HFFc6 (cell line): Measurements from ENCODE around the gene ZNF276. TPM values are rescaled to one million over a fixed set of nuclear protein-coding genes. Genes with fewer than 3 reads are reported as not detected.
"Not testable (repeated sequence)": the region's sequence is repeated elsewhere in the genome, so short reads cannot be mapped to it uniquely, and the experiment has no call there.

Experiments used
- DNase-seq: peaks from one replicate; pipeline ENCODE4 v3.0.0-alpha.2; 2018
- H3K27ac Mint-ChIP-seq: 2 replicates; pipeline ENCODE4 v1.8.0; 2020; ENCODE audit warnings: mild to moderate bottlenecking, mixed read lengths
- H3K27me3 Mint-ChIP-seq: 2 replicates; pipeline ENCODE4 v1.8.0; 2021; ENCODE audit warnings: mild to moderate bottlenecking, moderate library complexity, mixed read lengths; ENCODE audit not compliant: insufficient read depth
- H3K36me3 Mint-ChIP-seq: 2 replicates; pipeline ENCODE4 v1.8.0; 2021; ENCODE audit warnings: low read depth, mixed read lengths
- H3K4me1 Mint-ChIP-seq: 2 replicates; pipeline ENCODE4 v1.8.0; 2020; ENCODE audit warnings: low read depth, mixed read lengths
- H3K4me3 Mint-ChIP-seq: 2 replicates; pipeline ENCODE4 v1.8.0; 2020; ENCODE audit warnings: mild to moderate bottlenecking, moderate library complexity, mixed read lengths
- H3K9me3 Mint-ChIP-seq: 2 replicates; pipeline ENCODE4 v1.8.0; 2020; ENCODE audit warnings: mild to moderate bottlenecking, mixed read lengths
- total RNA-seq, 6 experiments: library from RNA; stranded (reverse); fragmentation: NEBNext Ultra II Directional; extraction: Animal tissue kit (Norgen Biotek cat#: 25700); gene quantifications; 2 replicates in 1 of 6; 3 replicates in 5 of 6; pipeline ENCODE4 v1.2.3, GENCODE V29; 2021
- TF ChIP-seq, protein P1 (sequence below): fragments of 200-600 bp; sonication (generic); IDR thresholded peaks from 2 replicates; pipeline ENCODE4 v1.5.0; 2021; ENCODE audit warnings: antibody characterized with exemption, mild to moderate bottlenecking

The ZNF276 gene
- total RNA-seq, 6 experiments from 2014 or later: 7.8 to 16.7 (median 9.7) TPM

DNA sequence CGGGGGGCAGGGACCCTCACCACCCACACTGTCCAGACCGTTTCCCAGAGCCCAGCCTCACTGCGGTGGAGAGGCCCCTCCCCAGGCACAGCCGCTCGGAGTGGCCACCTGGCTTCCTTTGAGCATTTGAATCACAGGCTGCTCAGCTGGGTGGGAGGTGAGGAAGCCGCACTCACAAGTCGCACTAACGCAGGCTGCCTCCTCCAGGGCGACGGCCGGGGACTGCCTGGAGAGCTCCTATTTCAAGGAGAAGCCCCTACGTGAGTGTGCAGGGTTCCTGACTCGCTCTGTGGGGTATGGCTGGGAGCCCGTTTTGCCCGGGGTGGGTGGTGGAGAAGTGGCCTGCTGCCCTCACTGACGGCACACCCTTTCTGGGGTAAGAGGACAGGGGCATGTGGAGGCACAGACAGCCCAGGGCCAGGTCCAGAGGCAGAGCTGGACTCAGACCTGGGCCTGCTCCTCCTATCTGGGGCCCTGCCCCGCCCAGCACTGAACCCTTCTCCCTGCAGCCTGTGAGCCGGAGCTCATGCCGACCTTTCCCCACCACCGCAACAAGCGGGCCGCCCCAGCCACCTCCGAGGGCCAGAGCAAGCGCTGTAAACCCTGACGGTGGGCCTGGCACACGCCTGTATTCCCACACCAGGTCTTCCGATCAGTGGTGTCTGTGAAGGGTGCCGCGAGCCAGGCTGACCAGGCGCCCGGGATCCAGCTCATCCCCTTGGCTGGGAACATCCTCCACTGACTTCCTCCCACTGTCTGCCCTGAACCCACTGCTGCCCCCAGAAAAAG, 26.1 kb upstream of the ZNF276 start:
- no peak for DNase-seq
- Mint-ChIP-seq H3K27ac (no peak overlapping the region), H3K9me3 (no peaks in the 10 kb centered on the region), H3K36me3 (no peaks in the 10 kb centered on the region; the same call in 1 of the 2 replicates), H3K27me3 (no peaks in the 10 kb centered on the region; the same call in none of the 2 replicates), H3K4me1 (peaks cover 6% of the 10 kb centered on the region; the same call in 1 of the 2 replicates), H3K4me3 (no peak overlapping the region)
- TF ChIP-seq, protein P1, sequence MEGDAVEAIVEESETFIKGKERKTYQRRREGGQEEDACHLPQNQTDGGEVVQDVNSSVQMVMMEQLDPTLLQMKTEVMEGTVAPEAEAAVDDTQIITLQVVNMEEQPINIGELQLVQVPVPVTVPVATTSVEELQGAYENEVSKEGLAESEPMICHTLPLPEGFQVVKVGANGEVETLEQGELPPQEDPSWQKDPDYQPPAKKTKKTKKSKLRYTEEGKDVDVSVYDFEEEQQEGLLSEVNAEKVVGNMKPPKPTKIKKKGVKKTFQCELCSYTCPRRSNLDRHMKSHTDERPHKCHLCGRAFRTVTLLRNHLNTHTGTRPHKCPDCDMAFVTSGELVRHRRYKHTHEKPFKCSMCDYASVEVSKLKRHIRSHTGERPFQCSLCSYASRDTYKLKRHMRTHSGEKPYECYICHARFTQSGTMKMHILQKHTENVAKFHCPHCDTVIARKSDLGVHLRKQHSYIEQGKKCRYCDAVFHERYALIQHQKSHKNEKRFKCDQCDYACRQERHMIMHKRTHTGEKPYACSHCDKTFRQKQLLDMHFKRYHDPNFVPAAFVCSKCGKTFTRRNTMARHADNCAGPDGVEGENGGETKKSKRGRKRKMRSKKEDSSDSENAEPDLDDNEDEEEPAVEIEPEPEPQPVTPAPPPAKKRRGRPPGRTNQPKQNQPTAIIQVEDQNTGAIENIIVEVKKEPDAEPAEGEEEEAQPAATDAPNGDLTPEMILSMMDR: no peak

DNA sequence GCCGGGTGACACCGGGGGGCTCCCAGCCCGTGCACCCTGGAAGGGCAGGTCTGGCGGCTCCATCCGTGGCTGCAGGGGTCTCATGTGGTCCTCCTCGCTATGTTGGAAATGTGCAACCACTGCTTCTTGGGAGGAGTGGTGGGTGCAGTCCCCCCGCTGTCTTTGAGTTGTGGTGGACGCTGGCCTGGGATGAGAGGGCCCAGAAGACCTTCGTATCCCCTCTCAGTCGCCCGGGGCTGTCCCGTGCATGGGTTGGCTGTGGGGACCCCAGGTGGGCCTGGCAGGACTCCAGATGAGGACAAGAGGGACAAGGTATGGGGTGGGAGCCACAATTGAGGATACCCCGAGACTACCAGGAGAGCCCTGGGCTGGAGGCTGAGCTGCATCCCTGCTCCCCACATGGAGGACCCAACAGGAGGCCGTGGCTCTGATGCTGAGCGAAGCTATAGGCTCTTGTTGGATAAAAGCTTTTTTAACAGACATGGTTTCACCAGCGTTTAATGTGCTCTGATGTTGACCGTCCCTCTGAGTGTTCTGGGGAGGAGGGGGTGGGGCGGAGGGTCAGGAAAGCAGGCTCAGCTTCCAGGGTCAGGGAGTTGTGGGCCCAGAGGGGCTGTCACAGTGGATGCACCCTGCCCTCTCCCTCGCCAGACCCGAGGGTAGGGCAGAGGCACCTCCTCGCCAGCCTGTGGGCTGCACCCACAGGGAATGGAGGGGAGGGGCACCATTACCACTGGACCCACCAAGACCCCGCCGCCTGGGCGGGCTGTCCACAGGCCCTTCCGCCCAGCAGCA, 25.3 kb upstream of the ZNF276 start:
- Mint-ChIP-seq H3K36me3 (no peaks in the 10 kb centered on the region; the same call in 1 of the 2 replicates), H3K4me3 (no peak overlapping the region), H3K27ac (no peak overlapping the region), H3K4me1 (peaks cover 6% of the 10 kb centered on the region; the same call in 1 of the 2 replicates), H3K9me3 (no peaks in the 10 kb centered on the region), H3K27me3 (no peaks in the 10 kb centered on the region; the same call in none of the 2 replicates)
- TF ChIP-seq, protein P1: no peak
- DNase-seq: no peak

DNA sequence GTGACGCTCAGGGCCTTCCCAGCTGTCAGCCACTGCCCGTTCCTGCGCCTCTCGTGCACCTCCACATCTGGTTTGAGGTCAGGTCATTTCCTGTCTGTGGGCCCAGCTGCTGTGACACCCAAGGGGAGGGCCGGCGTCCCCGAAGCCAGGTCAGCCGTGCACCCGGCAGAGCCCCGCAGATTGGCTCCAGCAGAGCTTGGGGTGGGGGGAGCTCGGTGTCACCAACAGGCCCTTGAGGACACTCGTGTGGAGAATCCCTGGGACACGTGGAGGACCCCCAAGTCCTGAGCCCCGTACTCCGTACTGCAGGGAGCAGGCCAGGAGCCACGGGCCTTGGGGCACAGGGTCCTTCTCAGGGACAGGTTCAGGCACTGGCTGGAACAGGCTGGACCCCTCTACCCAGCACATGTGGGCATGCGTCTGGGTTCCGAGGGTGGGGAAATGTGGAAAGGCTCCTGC, 24.6 kb upstream of the ZNF276 start:
- DNase-seq: no peak
- H3K36me3 Mint-ChIP-seq: no peaks in the 10 kb centered on the region; the same call in 1 of the 2 replicates
- TF ChIP-seq, protein P1: no peak
- H3K27me3 Mint-ChIP-seq: no peaks in the 10 kb centered on the region; the same call in none of the 2 replicates
- H3K4me3 Mint-ChIP-seq: no peak overlapping the region
- no peaks in the 10 kb centered on the region for H3K9me3 Mint-ChIP-seq
- H3K27ac Mint-ChIP-seq: no peak overlapping the region
- peaks cover 6% of the 10 kb centered on the region; the same call in 1 of the 2 replicates for H3K4me1 Mint-ChIP-seq

DNA sequence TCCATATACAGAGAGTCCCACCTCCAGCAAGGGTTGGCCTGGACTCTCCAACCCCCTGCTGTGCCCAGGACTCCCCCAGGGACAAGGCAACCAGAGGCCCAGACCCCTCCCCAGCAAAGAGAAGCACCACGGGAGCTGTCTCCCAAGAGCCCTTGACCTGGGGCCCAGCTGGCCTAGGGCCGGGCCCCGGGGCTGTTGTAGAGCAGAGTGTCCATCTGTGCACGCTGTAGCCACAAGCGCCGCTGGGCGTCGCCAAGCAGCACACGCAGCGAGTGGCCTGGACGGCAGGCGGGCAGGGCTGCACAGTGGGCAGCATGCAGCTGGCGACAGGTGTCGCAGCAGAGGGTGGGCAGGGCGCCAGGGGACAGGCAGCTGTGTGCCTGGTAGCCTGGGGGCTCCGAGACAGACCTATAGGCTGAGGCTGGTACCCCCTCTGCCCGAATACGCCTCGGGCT, 24.1 kb upstream of the ZNF276 start:
- Mint-ChIP-seq H3K27ac (no peak overlapping the region), H3K36me3 (no peaks in the 10 kb centered on the region; the same call in 1 of the 2 replicates), H3K4me1 (peaks cover 6% of the 10 kb centered on the region; the same call in 1 of the 2 replicates), H3K9me3 (no peaks in the 10 kb centered on the region), H3K27me3 (no peaks in the 10 kb centered on the region; the same call in none of the 2 replicates), H3K4me3 (no peak overlapping the region)
- TF ChIP-seq, protein P1: no peak
- no peak for DNase-seq

DNA sequence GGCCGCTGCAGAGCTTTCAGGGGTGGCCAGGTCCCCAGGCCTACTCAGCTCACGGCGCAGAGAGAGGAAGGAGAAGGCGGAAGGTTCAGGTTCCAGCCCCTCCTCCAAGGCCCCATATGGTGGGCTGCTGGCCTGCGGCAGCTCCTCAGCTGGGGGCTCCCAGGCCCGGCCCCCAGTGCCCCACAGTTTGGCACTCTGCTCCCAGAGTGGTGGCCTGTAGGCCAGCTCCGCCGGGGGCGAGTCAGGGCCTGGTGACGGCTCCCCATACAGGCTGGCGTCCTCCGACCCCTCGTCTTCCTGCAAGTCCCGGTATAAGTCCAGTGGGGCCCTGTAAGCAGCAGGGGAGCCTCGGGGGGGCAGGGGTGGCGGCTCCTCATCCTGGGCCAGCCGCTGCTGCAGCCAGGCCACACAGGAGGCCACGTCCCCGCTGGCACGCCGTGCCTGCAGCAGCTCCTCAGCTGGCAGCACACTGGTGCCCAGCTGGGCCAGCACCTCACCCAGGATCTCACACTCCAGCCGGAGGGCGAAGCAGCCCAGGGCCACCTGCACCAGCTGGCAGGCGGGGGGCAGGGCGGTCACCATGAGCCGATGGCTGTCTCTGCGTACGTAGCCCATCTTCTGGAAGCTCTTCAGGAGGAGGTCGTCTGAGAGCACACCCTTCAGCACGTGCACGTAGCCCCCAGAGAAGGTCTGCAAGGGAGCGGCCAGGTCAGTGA, 23.6 kb upstream of the ZNF276 start:
- TF ChIP-seq, protein P1: no peak
- H3K36me3 Mint-ChIP-seq: no peaks in the 10 kb centered on the region; the same call in 1 of the 2 replicates
- H3K27me3 Mint-ChIP-seq: no peaks in the 10 kb centered on the region; the same call in none of the 2 replicates
- peaks cover 6% of the 10 kb centered on the region; the same call in 1 of the 2 replicates for H3K4me1 Mint-ChIP-seq
- no peak overlapping the region for H3K27ac Mint-ChIP-seq
- DNase-seq: no peak
- H3K9me3 Mint-ChIP-seq: no peaks in the 10 kb centered on the region
- H3K4me3 Mint-ChIP-seq: no peak overlapping the region

DNA sequence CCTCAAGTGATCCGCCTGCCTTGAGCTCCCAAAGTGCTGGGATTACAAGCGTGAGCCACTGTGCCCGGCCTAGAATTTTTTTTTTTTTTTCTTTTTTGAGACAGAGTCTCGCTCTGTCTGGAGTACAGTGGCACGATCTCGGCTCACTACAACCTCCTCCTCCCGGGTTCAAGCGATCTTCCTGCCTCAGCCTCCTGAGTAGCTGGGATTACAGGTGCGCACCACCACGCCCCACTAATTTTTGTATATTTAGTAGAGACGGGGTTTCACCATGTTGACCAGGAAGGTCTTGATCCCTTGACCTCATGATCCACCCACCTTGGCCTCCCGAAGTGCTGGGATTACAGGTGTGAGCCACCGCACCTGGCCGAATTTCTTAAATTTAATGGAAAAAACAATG, 22.6 kb upstream of the ZNF276 start:
- not testable (repeated sequence) for H3K9me3 Mint-ChIP-seq, H3K36me3 Mint-ChIP-seq, H3K4me1 Mint-ChIP-seq, H3K27ac Mint-ChIP-seq, H3K27me3 Mint-ChIP-seq, H3K4me3 Mint-ChIP-seq, DNase-seq

DNA sequence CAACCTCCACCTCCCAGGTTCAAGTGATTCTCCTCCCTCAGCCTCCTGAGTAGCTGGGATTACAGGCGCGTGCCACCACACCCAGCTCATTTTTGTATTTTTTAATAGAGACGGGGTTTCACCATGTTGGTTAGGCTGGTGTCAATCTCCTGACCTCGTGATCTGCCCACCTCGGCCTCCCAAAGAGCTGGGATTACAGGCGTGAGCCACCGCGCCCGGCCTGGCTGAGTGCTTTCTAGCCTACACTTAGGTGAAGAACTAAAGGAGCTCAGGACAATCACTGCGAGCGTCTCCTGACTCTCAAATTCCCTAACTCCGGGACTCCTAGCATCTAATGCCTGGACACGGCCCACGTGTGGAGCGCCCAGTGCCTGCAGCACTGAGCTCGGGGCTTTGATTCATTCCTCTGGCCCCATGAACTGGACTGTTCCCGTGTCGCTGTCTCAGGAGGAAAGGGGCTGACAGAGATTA, 21.7 kb upstream of the ZNF276 start:
- H3K27me3 Mint-ChIP-seq, H3K4me1 Mint-ChIP-seq, H3K36me3 Mint-ChIP-seq, H3K9me3 Mint-ChIP-seq, DNase-seq: not testable (repeated sequence)
- Mint-ChIP-seq H3K27ac (peak overlapping the region; percentile 70), H3K4me3 (peak overlapping the region; percentile 76)
